Lung (tissue), 12 donors: ENCODE results near the gene PPP2R3B. TPM values are rescaled to one million over a fixed set of nuclear protein-coding genes. Genes with fewer than 3 reads are reported as not detected.

Experiments
- ATAC-seq: fragments of 200-7000 bp; cut with Tn5 transposase; one replicate; pipeline ENCODE4 v1.9.1; 2020; ENCODE audit warnings: moderate number of reproducible peaks; ENCODE audit not compliant: insufficient read depth, low FRiP score
- DNase-seq, 3 donors: peaks; one replicate each; pipeline ENCODE4 v3.0.0-alpha.2; 2013 to 2017
- H3K27ac ChIP-seq, 2 donors: one replicate each; pipeline ENCODE4 v1.5.1; 2013; ENCODE audit warnings: mild to moderate bottlenecking in 2 of 2, moderate library complexity in 2 of 2, control low read depth in 1 of 2, inconsistent platforms in 1 of 2, low read depth in 1 of 2, low read length in 1 of 2
- H3K27me3 ChIP-seq, 3 donors: one replicate each; pipeline ENCODE4 v1.5.1; 2013; ENCODE audit warnings: low read length in 2 of 3; ENCODE audit not compliant: control insufficient read depth in 3 of 3, insufficient read depth in 3 of 3
- H3K36me3 ChIP-seq, 4 donors: one replicate each; pipeline ENCODE4 v1.5.1; 2013; ENCODE audit warnings: low read length in 4 of 4, mild to moderate bottlenecking in 1 of 4, moderate library complexity in 1 of 4; ENCODE audit not compliant: control insufficient read depth in 4 of 4, insufficient read depth in 4 of 4
- H3K4me1 ChIP-seq, 5 donors: one replicate each; pipeline ENCODE4 v1.5.1; 2013; ENCODE audit warnings: low read length in 5 of 5, mild to moderate bottlenecking in 2 of 5, moderate library complexity in 1 of 5; ENCODE audit not compliant: control insufficient read depth in 5 of 5, insufficient read depth in 5 of 5
- H3K4me3 ChIP-seq: one replicate; pipeline ENCODE4 v1.5.1; 2013; ENCODE audit warnings: mild to moderate bottlenecking, control low read depth, moderate library complexity
- H3K9ac ChIP-seq, 2 donors: one replicate each; pipeline ENCODE4 v1.5.1; 2013; ENCODE audit warnings: low read length in 2 of 2, control low read depth in 1 of 2; ENCODE audit not compliant: insufficient read depth in 1 of 2
- H3K9me3 ChIP-seq, 4 donors: one replicate each; pipeline ENCODE4 v1.5.1; 2013; ENCODE audit warnings: low read length in 3 of 4, mild to moderate bottlenecking in 1 of 4, moderate library complexity in 1 of 4; ENCODE audit not compliant: control insufficient read depth in 4 of 4, insufficient read depth in 3 of 4
- CTCF ChIP-seq: IDR thresholded peaks from 2 replicates; pipeline ENCODE4 v1.5.1; 2012; ENCODE audit warnings: mild to moderate bottlenecking; ENCODE audit errors: control extremely low read depth, extremely low read depth
- WGBS, 2 donors: extraction: QIAGEN DNeasy Blood & Tissue Kit; methylation state at CpG; one replicate each; pipeline ENCODE4 v1.1.7; 2013; 5-methylcytosine and 5-hydroxymethylcytosine counted together
- polyA plus RNA-seq, 2 donors: library from polyadenylated mRNA; stranded (reverse); fragments of 200-250 nt; gene quantifications; one replicate each; pipeline ENCODE4 v1.2.1, GENCODE V29; 2013
- total RNA-seq, 2 donors: library from RNA; depleted of rRNA in 1 of 2; stranded (reverse); fragments of >200 nt in 1 of 2; gene quantifications; one replicate each; pipeline ENCODE4 v1.2.1, GENCODE V29; 2014 to 2021
- donor health status: control.
- donor health status: control.
- donor health status: Bipolar disorder and iron deficiency.
- donor health status: healthy.
- donor health status: DM: yes; HTN: yes; CAD: no.

PPP2R3B gene
- total and polyA plus RNA-seq, 4 donors = 7.8 to 21.0 (median 15.6) TPM

GRCh38 chrX:344371-344901 lies 42.3 kb downstream of the PPP2R3B start:
- no peak overlapping the region for H3K4me3 ChIP-seq
- no peaks in the 10 kb centered on the region for H3K4me1 ChIP-seq
- H3K9me3 ChIP-seq = peaks cover 0 to 2% (median 0%) of the 10 kb centered on the region in 4 donors
- no peak for TF ChIP-seq CTCF
- no peak overlapping the region for H3K9ac ChIP-seq
- H3K27me3 ChIP-seq = no peaks in the 10 kb centered on the region
- no peak overlapping the region for H3K27ac ChIP-seq
- 97 to 99% methylated on average over 47 of the region's 47 CpGs for WGBS, 2 donors
- DNase-seq (no peak), ATAC-seq (no peak)
- peaks cover 4 to 20% (median 10%) of the 10 kb centered on the region in 4 donors for H3K36me3 ChIP-seq

- ATAC-seq (no peak), DNase-seq (no peak)
- Histone ChIP-seq H3K27ac (no peak overlapping the region), H3K9me3 (peaks cover 0 to 5% (median 0%) of the 10 kb centered on the region in 4 donors), H3K36me3 (peaks cover 4 to 34% (median 15%) of the 10 kb centered on the region in 4 donors), H3K4me3 (no peak overlapping the region), H3K27me3 (no peaks in the 10 kb centered on the region), H3K4me1 (no peaks in the 10 kb centered on the region), H3K9ac (no peak overlapping the region)
- no peak for TF ChIP-seq CTCF
- WGBS, 2 donors = 96 to 97% methylated on average over 36 of the region's 36 CpGs
Measured at GRCh38 chrX:341541-342101, 45.1 kb downstream of the PPP2R3B start.

- no peaks in the 10 kb centered on the region for H3K4me1 ChIP-seq
- H3K9ac ChIP-seq = no peak overlapping the region
- no peak overlapping the region for H3K27ac ChIP-seq
- no peak for DNase-seq
- 93 to 97% methylated on average over 49 to 51 of the region's 52 CpGs for WGBS, 2 donors
- no peak for ATAC-seq
- peaks cover 4 to 42% (median 18%) of the 10 kb centered on the region in 4 donors for H3K36me3 ChIP-seq
- H3K9me3 ChIP-seq = peaks cover 0 to 5% (median 0%) of the 10 kb centered on the region in 4 donors
- no peaks in the 10 kb centered on the region for H3K27me3 ChIP-seq
- H3K4me3 ChIP-seq = no peak overlapping the region
- no peak for TF ChIP-seq CTCF
Measured at GRCh38 chrX:340641-341423, 45.9 kb downstream of the PPP2R3B start.
